ENCODE results near the gene GLIS1. TPM values are rescaled to one million over a fixed set of nuclear protein-coding genes. Genes with fewer than 3 reads are reported as not detected.
"Not testable (repeated sequence)": the region's sequence is repeated elsewhere in the genome, so short reads cannot be mapped to it uniquely, and the experiment has no call there.

Gene GLIS1
- total RNA-seq, 4 donors from 2014 or later = 0.63 to 2.4 (median 1.0) TPM

DNA sequence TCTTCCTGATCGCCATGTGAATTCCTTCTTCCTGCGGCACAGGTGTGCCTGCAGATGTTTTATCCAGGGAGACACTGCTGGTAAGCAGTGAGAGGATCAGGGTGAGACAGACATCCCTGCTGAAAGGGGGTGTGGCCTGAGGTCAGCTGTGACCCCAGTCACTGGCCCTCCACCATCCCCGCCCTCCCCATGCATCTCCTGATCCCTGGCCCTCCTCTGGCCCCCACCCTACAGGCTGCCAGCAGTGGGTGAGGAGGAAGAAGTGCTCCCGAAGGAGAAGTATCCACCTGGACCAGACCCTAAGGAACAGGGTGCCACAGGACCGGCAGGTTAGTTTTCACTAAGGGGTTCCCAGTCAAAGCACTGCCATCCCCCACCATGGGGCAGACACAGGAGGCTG is 85.3 kb downstream of the GLIS1 start:
- intact Hi-C loops (cut with DNase I; ENCODE audit: low total_unique reads) = no loop called here
- no peak for TF ChIP-seq POLR2A (IDR thresholded peaks at IDR 0.05)
- TF ChIP-seq, protein P1, sequence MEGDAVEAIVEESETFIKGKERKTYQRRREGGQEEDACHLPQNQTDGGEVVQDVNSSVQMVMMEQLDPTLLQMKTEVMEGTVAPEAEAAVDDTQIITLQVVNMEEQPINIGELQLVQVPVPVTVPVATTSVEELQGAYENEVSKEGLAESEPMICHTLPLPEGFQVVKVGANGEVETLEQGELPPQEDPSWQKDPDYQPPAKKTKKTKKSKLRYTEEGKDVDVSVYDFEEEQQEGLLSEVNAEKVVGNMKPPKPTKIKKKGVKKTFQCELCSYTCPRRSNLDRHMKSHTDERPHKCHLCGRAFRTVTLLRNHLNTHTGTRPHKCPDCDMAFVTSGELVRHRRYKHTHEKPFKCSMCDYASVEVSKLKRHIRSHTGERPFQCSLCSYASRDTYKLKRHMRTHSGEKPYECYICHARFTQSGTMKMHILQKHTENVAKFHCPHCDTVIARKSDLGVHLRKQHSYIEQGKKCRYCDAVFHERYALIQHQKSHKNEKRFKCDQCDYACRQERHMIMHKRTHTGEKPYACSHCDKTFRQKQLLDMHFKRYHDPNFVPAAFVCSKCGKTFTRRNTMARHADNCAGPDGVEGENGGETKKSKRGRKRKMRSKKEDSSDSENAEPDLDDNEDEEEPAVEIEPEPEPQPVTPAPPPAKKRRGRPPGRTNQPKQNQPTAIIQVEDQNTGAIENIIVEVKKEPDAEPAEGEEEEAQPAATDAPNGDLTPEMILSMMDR (IDR thresholded peaks at IDR 0.05) = no peak
- DNase-seq (ENCODE audit: low spot score in 2 of 2) = no peak
- WGBS, 2 donors = 85 to 95% methylated on average over 5 of the region's 5 CpGs
- H3K4me3 ChIP-seq (ENCODE audit: low read depth, poor library complexity, severe bottlenecking) = no peak overlapping the region

DNA sequence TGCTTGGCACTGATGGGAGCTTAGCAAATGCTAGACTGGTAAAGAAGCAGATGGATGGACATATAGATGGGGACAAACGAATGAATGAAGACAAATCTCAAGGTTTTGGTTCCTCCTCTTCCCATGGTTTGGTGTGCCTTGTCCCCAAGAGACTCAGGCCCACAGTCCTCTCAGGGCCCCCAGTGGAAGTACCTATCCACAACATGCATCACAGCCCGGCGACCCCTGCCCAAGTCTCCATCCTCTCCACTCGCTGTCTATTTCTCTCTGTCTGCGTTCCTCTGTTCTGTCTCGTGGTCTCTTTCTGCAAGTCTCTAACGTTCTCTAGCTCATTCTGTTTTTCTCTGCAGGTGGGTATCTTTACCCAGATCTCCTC is 85.8 kb downstream of the GLIS1 start:
- 89 to 91% methylated on average over 7 of the region's 7 CpGs for WGBS, 2 donors
- no peak overlapping the region for H3K4me3 ChIP-seq (ENCODE audit: low read depth, poor library complexity, severe bottlenecking)
- TF ChIP-seq POLR2A (IDR thresholded peaks at IDR 0.05) = no peak
- TF ChIP-seq, protein P1 (IDR thresholded peaks at IDR 0.05) = no peak
- DNase-seq (ENCODE audit: low spot score in 2 of 2) = no peak
- intact Hi-C loops (cut with DNase I; ENCODE audit: low total_unique reads) = no loop called here

DNA sequence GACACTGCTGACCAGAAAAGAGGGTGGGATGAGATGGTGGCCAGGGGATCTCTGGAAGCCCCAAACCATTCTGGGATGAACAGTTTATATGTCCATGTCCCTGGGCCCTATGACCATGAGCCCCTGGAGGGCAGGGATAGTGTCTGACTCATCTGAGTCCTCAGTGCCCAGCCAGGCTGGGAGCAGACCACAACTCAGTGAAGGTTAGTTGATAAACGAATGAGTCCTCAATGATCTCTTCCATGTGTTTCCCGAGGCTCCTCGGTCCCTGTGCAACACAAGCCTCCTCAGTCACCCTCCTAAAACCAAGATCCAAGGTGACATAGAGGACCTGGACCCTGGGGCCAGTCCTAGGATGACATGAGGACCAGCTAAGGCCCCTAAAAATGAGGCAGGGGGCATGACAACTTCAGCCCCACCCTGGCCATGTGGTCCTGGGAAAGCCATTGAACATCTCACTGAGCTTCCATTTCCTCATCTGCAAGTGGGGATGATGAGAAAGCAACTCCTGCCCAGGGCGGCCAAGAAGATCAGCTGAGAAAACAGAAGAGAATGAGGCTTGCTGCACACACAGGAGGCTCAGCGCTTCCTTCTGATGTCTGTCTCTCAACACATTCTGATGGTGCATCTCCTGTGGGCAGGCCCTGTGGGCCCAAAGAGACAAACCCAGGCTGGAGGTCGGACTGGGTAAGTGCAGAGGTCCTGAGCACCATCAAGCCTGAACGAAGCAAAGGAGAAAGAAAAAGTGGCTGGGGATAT is 86.3 kb downstream of the GLIS1 start:
- WGBS, 2 donors = 91 to 92% methylated on average over 7 of the region's 7 CpGs
- intact Hi-C loops (cut with DNase I; ENCODE audit: low total_unique reads) = no loop called here
- no peak for DNase-seq (ENCODE audit: low spot score in 2 of 2)
- no peak overlapping the region for H3K4me3 ChIP-seq (ENCODE audit: low read depth, poor library complexity, severe bottlenecking)
- no peak for TF ChIP-seq POLR2A (IDR thresholded peaks at IDR 0.05)

GRCh38 chr1:53651356-53651755 is 87.6 kb downstream of the GLIS1 start:
- TF ChIP-seq, protein P1 (IDR thresholded peaks at IDR 0.05) = no peak
- no peak for TF ChIP-seq POLR2A (IDR thresholded peaks at IDR 0.05)
- intact Hi-C loops (cut with DNase I; ENCODE audit: low total_unique reads) = no loop called here
- no peak overlapping the region for H3K4me3 ChIP-seq (ENCODE audit: low read depth, poor library complexity, severe bottlenecking)
- WGBS, 2 donors = 45 to 75% methylated on average over 1 of the region's 1 CpG
- no peak for DNase-seq (ENCODE audit: low spot score in 2 of 2)

- intact Hi-C loops (cut with DNase I; ENCODE audit: low total_unique reads) = no loop called here
- TF ChIP-seq, protein P1 (IDR thresholded peaks at IDR 0.05) = no peak
- TF ChIP-seq POLR2A (IDR thresholded peaks at IDR 0.05) = no peak
- DNase-seq (ENCODE audit: low spot score in 2 of 2) = no peak
Measured at GRCh38 chr1:53648516-53648915, 90.4 kb downstream of the GLIS1 start.

GRCh38 chr1:53647915-53648314 is 91.0 kb downstream of the GLIS1 start:
- WGBS, 2 donors = 93 to 96% methylated on average over 4 of the region's 4 CpGs
- DNase-seq (ENCODE audit: low spot score in 2 of 2) = peak in 1 of 2 donors; percentile 68
- intact Hi-C loops (cut with DNase I; ENCODE audit: low total_unique reads); H3K4me3 ChIP-seq (ENCODE audit: low read depth, poor library complexity, severe bottlenecking): not testable (repeated sequence)

More at GRCh38 chr1:53648516-53648915, 90.4 kb downstream of the GLIS1 start:
- H3K4me3 ChIP-seq (ENCODE audit: low read depth, poor library complexity, severe bottlenecking) = no peak overlapping the region
- WGBS, 2 donors = 88 to 89% methylated on average over 7 of the region's 7 CpGs

- no peak overlapping the region for H3K4me3 ChIP-seq (ENCODE audit: low read depth, poor library complexity, severe bottlenecking)
- no peak for DNase-seq (ENCODE audit: low spot score in 2 of 2)
- intact Hi-C loops (cut with DNase I; ENCODE audit: low total_unique reads) = no loop called here
- TF ChIP-seq POLR2A (IDR thresholded peaks at IDR 0.05) = no peak
- TF ChIP-seq, protein P1 (IDR thresholded peaks at IDR 0.05) = no peak
Measured at GRCh38 chr1:53646732-53647131, 92.2 kb downstream of the GLIS1 start.

Data from lower leg skin (tissue), 4 donors.